ENCODE measurements around the gene PRKCH.

DNA sequence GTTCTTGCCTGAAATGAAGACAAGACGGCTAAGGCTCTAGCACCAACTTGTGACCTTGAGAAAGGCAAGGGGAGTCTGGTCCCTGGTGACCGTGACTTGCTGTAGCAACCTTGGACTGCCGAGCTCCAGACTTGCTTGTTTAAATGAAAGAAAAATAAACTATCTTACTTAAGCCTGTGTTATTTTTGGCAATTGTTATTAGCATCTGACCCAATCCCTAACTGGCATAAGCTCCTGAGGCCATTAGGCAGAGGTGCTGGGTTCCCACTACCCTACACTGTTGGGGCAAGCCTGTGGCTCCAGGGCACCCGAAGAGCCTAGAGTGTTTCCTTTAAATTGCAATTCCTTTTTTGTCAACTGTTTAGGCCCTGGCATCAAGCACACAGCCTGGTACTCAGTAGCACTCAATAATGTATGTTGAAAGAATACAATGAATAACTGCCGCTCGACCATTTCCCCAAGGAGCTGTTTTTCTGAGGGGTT is 267.1 kb downstream of the PRKCH start:
- TF ChIP-seq, protein P1, sequence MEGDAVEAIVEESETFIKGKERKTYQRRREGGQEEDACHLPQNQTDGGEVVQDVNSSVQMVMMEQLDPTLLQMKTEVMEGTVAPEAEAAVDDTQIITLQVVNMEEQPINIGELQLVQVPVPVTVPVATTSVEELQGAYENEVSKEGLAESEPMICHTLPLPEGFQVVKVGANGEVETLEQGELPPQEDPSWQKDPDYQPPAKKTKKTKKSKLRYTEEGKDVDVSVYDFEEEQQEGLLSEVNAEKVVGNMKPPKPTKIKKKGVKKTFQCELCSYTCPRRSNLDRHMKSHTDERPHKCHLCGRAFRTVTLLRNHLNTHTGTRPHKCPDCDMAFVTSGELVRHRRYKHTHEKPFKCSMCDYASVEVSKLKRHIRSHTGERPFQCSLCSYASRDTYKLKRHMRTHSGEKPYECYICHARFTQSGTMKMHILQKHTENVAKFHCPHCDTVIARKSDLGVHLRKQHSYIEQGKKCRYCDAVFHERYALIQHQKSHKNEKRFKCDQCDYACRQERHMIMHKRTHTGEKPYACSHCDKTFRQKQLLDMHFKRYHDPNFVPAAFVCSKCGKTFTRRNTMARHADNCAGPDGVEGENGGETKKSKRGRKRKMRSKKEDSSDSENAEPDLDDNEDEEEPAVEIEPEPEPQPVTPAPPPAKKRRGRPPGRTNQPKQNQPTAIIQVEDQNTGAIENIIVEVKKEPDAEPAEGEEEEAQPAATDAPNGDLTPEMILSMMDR (IDR thresholded peaks at IDR 0.05): no peak
- TF ChIP-seq POLR2A (IDR thresholded peaks at IDR 0.05): no peak
